Lower leg skin (tissue), 4 donors: ENCODE data around the gene SLC5A4. TPM values are rescaled to one million over a fixed set of nuclear protein-coding genes. Genes with fewer than 3 reads are reported as not detected.
"Not testable (repeated sequence)": the region's sequence is repeated elsewhere in the genome, so short reads cannot be mapped to it uniquely, and the experiment has no call there.

Experiments
- DNase-seq, 2 donors: peaks; one replicate each; pipeline ENCODE4 v3.0.0-alpha.2; 2019; ENCODE audit warnings: low spot score in 2 of 2
- H3K4me3 ChIP-seq: fragments of 200-600 bp; sonication (generic); 2 replicates; pipeline ENCODE4 v1.5.1; 2017; ENCODE audit warnings: mild to moderate bottlenecking, low read depth; ENCODE audit not compliant: poor library complexity, severe bottlenecking
- CTCF ChIP-seq, 3 donors: fragments of 450-650 bp; IDR thresholded peaks; one replicate each; pipeline ENCODE4 v1.5.1; 2016; ENCODE audit warnings: antibody characterized with exemption in 3 of 3, mild to moderate bottlenecking in 3 of 3, moderate library complexity in 2 of 3
- POLR2A ChIP-seq, 2 donors: fragments of 450-650 bp; IDR thresholded peaks; one replicate each; pipeline ENCODE4 v1.6.1; 2016 to 2017; ENCODE audit warnings: antibody characterized with exemption in 2 of 2, mild to moderate bottlenecking in 1 of 2, moderate library complexity in 1 of 2
- WGBS, 2 donors: methylation state at CpG; one replicate each; pipeline ENCODE4 v1.1.5; 2018; 5-methylcytosine and 5-hydroxymethylcytosine counted together
- intact Hi-C: fragments of 100-400 bp; cut with DNase I; formaldehyde crosslinking; loops from one replicate; pipeline ENCODE4 v1.15.0; 2023; ENCODE audit warnings: low total_unique reads
- total RNA-seq, 4 donors: library from RNA; depleted of rRNA; stranded (reverse); fragments of >200 nt; gene quantifications; one replicate each; pipeline ENCODE4 v1.1.0, GENCODE V29; 2016

SLC5A4 gene
- total RNA-seq, 4 donors from 2014 or later, result not detected

- DNase-seq, result peak in 1 of 2 donors; percentile 87
- WGBS, 2 donors, result 5 to 10% methylated on average over 18 to 26 of the region's 29 CpGs
- intact Hi-C loops, result no loop called here
- TF ChIP-seq CTCF (IDR thresholded peaks at IDR 0.05) (no peak), POLR2A (IDR thresholded peaks at IDR 0.05) (no peak)
- H3K4me3 ChIP-seq, result no peak overlapping the region
Measured at GRCh38 chr22:32202539-32203180, 52.5 kb downstream of the SLC5A4 start.

- intact Hi-C loops, result no loop called here
- DNase-seq, result no peak
- WGBS, 2 donors, result 19 to 20% methylated on average over 4 of the region's 4 CpGs
- H3K4me3 ChIP-seq, result no peak overlapping the region
- no peak for TF ChIP-seq POLR2A (IDR thresholded peaks at IDR 0.05)
- TF ChIP-seq CTCF (IDR thresholded peaks at IDR 0.05), result no peak
Measured at GRCh38 chr22:32202161-32202538, 53.0 kb downstream of the SLC5A4 start.

- intact Hi-C loops, result no loop called here
- TF ChIP-seq POLR2A (IDR thresholded peaks at IDR 0.05), result no peak
- TF ChIP-seq CTCF (IDR thresholded peaks at IDR 0.05), result no peak
- DNase-seq, result no peak
- no peak overlapping the region for H3K4me3 ChIP-seq
- WGBS, 2 donors, result 72 to 79% methylated on average over 10 of the region's 10 CpGs
Measured at GRCh38 chr22:32200752-32201151, 54.4 kb downstream of the SLC5A4 start.

GRCh38 chr22:32199961-32200360, 55.2 kb downstream of the SLC5A4 start:
- TF ChIP-seq CTCF (IDR thresholded peaks at IDR 0.05) (no peak), POLR2A (IDR thresholded peaks at IDR 0.05) (no peak)
- 79 to 81% methylated on average over 7 of the region's 7 CpGs for WGBS, 2 donors
- intact Hi-C loops, result no loop called here
- H3K4me3 ChIP-seq, result no peak overlapping the region
- no peak for DNase-seq

- DNase-seq, result no peak
- intact Hi-C loops, result no loop called here
- H3K4me3 ChIP-seq, result no peak overlapping the region
- 89 to 90% methylated on average over 6 of the region's 6 CpGs for WGBS, 2 donors
- TF ChIP-seq POLR2A (IDR thresholded peaks at IDR 0.05) (no peak), CTCF (IDR thresholded peaks at IDR 0.05) (no peak)
Measured at GRCh38 chr22:32199341-32199740, 55.8 kb downstream of the SLC5A4 start.

GRCh38 chr22:32197553-32198226, 57.5 kb downstream of the SLC5A4 start:
- H3K4me3 ChIP-seq, intact Hi-C loops, DNase-seq: not testable (repeated sequence)
- 79 to 91% methylated on average over 5 of the region's 5 CpGs for WGBS, 2 donors

GRCh38 chr22:32195900-32196299, 59.2 kb downstream of the SLC5A4 start:
- H3K4me3 ChIP-seq, intact Hi-C loops, DNase-seq: not testable (repeated sequence)
- WGBS, 2 donors, result 67 to 79% methylated on average over 3 of the region's 3 CpGs

- intact Hi-C loops, DNase-seq, H3K4me3 ChIP-seq: not testable (repeated sequence)
- WGBS, 2 donors, result 84 to 88% methylated on average over 8 to 9 of the region's 9 CpGs
Measured at GRCh38 chr22:32193346-32193745, 61.8 kb downstream of the SLC5A4 start.

- peak in 1 of 2 donors; percentile 62 for DNase-seq
- H3K4me3 ChIP-seq, intact Hi-C loops: not testable (repeated sequence)
- WGBS, 2 donors, result 85 to 91% methylated on average over 15 of the region's 15 CpGs
Measured at GRCh38 chr22:32191021-32191420, 64.1 kb downstream of the SLC5A4 start.
